ENCODE data around the gene PUM1.
A peak's percentile ranks its signal among the peaks of the same experiment; 100 is the strongest.

Gene PUM1

DNA sequence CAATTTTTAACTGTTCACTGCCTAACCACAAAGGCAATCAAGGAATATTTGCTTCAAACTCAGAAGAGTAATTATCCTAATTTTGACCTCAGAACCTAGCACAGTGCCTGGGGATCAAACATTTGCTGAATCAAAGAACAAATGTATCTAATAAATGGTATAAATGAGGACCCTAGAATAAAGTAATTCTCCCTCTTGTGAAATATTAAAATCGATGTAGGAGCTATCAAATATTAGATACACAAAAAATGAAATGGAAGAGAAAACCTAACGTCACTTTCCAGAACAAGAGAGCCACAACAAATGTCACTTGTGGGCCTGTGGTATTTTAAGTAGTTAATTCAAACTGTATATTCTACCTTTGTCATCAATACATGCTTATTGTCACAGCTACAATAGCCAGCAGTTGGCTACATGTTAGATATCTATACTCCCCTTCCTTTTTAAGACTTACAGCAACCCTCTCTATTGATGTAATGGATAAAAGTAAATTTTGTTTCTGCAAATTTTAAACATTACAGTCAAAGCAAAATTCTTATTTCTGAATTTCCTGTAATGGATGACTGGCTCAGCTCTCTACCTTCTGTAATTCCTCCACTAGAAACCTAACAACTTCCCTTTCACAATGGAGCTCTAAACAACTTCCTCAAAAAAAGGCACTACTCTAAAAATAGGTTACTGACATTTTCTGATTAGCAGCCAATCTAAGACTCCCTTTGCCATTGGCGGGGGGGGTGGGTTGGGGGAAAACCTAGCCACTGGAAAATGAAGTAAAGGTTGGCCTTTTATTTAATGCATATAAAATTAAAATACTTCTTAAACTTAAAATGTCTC is 37.6 kb downstream of the PUM1 start:
- DNase-seq (ENCODE audit: low read depth in 2 of 2): no peak

DNA sequence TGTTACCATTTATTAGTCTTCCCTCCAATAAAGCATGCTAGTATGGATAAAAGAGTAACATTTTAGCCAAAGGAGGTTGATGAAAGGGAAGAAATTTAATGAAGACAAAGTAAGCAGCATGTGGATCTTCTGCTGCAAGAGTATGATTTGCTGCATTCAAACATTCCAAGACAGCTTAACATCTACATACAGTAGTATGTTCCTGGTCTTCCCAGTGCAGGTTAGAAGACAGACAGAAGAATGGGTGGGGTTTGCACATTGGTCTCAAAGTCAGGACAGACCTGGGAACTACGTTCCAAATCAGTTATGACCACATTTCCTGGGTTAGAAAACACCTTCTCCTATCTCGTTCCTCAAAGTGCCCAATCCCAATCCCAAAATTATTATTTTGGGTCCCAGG is 43.3 kb downstream of the PUM1 start:
- no peak for DNase-seq (ENCODE audit: low read depth in 2 of 2)

DNA sequence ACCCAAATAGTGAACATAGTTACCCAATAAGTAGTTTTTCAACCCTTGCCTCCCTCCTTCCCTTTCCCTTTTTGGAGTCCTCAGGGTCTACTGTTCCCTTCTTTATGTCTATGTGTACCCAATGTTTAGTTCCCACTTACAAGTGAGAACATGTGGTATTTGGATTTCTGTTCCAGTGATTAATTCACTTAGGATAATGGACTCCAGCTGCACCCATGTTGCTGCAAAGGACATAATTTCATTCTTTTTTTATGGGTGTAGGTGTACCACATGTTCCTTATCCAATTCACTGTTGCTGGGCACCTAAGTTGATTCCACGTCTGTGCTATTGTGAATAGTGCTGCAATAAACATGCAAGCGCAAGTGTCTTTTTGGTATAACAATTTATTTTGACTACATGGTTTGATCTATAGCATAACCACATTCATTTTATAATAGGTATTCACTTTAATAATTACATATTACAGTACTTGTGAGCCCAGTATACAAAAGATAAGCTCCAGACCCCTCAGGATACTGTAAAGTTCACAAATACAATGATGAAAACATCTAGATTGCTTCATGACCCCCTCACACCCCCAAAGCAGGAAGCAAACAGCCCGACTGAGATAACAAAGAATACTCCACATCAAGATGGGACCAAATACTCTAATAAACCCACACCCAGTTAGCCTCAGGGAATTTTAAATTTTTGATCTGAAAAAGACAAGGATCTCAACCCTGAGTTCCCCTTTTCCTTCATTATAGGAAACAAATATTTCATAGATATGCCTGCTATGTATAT is 45.3 kb downstream of the PUM1 start:
- no peak for DNase-seq (ENCODE audit: low read depth in 2 of 2)

DNA sequence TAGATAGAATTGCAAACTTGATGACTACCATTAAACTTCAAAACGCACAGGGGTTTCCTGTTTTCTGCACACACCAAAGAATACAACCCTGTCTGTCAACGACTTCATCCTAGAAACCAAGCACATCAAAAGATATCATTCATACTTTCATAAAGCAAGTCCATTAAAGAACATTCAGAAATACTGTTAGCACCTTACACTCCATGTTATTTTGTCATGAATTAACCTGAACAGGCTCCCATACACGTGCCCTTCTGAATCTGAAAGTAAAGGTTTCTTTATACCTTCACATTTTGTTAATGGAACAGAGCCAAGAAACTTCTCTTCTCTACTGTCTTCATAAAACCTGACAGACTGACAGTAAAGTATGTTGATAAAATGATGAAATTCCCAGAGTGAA is 46.1 kb downstream of the PUM1 start:
- no peak for DNase-seq (ENCODE audit: low read depth in 2 of 2)

DNA sequence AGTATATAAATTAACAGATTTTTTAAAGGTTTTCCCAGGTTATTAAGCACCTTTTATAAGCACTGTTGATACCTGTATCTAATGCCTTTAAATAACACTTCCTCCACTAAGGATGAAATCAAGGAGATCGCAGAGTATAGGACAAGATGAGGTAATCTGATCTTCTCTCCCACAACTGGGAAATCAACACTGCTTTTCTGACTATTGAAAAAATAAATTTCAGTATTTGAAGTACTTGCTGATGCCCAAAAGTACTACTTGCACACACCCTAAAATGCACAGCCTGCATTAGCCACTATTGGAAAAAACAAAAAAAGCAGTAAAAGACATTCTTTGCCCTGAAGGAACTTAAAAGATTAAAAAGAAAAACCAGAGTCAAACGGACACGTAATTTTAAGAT is 48.6 kb downstream of the PUM1 start:
- no peak for DNase-seq (ENCODE audit: low read depth in 2 of 2)

DNA sequence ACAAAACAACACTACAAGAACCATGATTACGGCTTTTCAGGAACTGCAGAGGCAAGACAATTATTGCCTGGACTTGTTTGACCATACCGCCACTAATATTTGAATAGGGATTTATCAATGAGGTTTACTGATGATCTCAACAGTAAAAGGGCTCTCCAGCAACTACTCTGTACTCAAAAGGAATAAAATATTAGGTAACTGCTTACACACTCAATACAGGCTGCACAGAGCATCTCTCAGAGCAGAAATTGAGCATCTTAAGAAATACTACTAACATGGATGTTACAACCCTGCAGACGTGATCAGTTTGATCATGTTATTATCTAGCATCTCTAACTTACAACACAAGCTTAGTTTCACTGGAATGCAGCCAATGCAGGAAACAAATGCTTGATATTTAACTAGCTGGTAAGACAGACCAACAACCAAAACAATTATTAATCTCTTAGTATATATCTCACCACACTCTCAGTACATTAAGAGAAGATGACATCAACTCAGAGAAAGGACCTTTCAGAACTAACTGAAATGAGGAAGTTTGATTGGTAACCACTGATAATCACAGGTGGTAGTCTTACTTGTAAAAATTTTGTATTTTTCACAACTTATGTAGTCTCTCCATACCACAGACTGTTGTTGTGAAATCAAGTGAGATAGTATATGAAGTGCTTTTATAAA is 52.2 kb downstream of the PUM1 start:
- no peak for DNase-seq (ENCODE audit: low read depth in 2 of 2)

DNA sequence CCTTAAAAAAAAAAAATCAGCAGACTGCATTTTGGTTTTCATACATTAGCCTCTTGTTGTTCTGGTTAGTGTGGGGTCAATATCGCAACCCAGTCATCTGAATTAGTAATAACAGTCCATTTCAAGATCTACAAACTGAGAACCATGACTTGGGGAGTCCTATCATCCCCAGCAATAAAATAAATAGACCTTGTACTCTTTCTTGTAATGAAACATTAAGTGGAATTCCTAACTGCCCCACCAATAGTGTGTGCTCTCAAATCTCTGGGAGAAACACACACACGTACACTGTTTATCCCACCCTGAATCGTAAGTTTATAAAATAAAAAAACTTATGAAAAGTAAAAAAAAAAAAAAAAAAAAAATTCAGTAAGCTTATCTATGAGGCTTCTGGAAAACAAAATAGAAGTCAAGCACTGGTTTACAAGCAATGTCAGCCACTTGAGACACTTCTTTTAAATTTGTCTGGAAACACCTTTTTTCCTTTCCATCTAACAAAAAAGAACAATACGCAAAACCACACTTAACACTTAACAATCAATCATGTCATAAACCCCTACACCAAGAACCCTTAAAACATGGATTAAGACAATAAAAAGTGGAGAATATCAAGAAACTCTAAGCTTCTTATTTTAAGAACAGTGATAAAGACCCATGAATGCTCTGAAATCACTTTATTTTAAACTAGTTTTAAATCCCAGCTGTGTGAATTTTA is 53.1 kb downstream of the PUM1 start:
- no peak for DNase-seq (ENCODE audit: low read depth in 2 of 2)

DNA sequence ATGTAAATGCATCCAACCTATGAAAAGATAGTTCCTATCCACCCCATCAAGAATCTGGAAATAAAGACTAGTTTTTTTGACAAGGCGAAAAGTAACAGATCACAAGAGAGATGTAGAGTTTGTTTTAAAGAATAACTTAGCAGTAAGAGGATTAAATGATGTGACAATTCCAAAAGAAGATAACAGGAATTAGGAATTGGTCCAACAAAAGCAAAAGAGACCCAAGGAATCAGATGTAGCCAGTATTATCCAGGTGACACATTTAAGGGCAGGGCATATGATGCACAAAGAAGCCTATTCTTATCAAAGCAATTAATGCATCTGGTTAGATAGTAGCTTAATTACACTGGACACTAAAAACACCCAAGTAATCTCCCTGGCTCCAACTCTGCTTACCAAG is 53.8 kb downstream of the PUM1 start:
- no peak for DNase-seq (ENCODE audit: low read depth in 2 of 2)

DNA sequence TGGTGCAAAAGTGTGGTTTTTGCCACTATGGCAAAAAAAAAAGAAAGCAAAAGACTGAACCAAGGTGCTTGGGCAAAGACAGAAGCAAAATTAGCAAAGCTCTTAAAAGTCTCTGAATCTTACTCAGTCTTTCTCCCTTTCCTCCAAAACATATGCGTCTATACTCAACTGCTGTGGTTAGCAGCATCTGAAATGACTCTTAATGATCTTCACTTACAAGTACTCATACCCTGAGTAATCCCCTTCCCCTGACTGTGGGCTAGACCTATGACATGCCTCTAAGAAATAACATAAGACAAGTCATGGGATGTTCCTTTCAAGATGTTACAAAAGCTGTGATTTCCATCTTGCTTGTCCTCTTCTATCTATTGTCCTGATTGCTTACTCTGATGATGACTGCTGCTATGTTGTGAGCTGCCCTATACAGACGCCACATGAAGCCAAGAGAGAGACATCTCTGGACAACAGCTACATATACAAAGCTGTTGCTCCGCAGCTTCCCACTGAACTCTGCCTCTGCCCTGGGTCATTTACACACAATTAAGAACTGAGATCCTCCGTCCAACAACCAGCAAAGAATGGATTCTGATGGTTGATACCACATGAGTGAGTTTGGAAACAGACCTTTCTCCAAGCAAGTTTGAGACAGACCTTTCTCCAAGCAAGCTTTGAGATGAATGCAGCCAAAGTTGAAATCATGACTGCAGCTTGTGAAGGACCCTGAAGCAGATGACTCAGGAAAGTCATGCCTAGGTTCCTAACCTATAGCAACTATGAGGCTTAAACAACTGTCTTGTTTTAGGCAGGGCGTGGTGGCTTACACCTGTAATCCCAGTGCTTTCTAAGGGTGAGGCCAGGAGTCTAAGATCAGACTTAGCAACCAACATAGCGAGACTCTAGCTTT is 55.2 kb downstream of the PUM1 start:
- DNase-seq (ENCODE audit: low read depth in 2 of 2): peak; percentile 28 to 36

DNA sequence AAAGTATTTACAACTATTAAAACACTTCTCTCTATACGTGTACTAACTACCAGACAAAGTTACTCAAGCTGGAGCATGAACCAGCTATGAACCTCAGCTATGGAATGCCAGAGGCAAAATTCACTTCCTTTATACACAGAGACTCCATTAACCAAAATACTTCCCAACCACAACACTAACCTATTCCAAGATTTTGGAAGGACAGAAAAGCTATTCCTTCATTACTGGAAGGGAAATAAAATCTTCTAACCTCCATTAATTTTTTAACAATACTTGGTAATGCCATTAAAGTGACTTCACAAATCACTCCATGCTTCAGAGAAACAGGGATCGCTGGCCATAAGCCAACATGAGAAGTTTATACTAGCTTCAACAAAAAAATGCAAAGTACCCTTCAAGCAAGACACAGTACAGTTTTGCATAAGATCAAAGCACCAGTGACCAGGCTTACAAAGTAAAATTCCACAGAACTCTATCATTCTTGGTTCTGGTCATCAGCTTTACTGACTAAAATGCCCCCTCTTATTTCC is 58.0 kb downstream of the PUM1 start:
- peak; percentile 76 to 78 for DNase-seq (ENCODE audit: low read depth in 2 of 2)

DNA sequence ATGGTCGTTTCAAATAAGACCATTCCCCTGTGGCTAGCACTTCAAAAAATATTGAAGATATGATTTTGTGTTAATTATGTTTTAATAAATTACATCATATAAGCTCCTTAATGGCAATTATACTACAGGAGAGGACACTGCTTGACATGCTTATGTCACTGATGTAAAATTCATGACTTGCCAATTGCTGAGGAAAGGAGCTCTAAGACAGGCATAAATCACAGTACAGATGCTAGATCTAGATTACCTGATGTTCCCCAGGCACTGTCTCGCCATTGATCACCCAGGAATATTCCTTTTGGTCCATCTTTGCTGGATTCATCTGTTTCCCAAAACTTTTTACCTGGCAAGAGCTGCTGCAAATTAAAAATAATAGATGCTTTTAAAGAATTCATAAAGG is 58.8 kb downstream of the PUM1 start:
- DNase-seq (ENCODE audit: low read depth in 2 of 2): no peak

DNA sequence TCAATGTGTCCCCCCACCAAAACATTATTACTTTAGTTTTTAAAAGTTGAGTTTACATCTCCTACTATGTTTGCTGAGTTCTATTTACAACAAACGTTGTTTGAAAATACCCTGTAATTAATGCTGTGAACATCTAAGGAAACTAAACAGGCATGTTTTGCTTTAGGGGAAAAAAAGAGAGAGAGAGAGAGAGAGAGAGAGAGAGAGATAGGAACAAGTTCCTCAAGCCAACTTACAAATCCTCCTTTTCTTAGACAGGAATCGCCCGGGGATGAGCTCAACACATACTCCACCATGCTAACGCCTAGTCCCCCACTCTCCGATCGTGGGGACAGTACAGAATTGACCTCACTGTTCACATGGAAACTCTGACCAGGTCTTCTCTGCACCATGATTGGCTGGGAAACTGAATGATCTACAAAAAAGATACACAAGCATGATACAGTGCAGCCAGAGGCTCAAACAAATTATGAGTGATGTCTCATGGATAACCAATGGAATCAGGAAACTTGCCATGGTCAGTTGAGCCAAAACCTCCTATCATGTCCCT is 59.8 kb downstream of the PUM1 start:
- no peak for DNase-seq (ENCODE audit: low read depth in 2 of 2)

DNA sequence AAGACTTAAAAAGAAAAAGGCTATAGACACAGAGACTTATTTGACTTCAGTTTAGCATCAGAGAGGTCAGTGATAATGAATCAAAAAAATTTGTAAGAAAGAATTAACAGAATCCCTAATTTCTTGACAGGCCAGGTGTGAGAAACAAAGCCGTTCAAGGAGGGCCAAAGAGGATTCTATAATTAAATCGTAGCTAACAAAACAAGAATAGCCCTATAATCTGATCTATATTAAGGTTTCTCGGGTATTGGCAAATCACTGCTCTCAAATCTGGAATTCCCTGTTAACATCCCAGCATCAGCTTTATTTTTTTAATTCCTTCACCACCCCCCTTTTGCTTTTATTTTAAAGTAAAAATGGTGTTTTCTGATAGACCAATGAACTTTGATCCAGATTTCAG is 60.3 kb downstream of the PUM1 start:
- DNase-seq (ENCODE audit: low read depth in 2 of 2): no peak

DNA sequence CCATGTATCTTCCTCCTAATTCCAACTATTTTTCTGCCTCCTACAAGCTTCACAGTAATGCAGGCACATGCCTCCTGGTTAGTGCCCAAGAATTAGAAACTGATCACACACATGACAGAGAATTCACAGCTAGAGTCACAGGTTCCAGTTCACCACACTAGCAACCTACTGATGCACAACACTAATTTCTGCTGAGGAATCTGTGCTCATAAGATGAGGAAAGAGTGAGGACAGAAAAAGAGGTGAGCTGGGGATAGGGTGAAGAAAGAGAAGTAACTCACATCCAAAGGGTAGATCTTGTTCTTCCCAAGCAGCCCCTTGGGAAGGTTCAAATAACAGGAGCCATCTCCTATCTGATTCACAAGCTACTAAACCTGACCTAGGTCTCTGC is 61.3 kb downstream of the PUM1 start:
- no peak for DNase-seq (ENCODE audit: low read depth in 2 of 2)

DNA sequence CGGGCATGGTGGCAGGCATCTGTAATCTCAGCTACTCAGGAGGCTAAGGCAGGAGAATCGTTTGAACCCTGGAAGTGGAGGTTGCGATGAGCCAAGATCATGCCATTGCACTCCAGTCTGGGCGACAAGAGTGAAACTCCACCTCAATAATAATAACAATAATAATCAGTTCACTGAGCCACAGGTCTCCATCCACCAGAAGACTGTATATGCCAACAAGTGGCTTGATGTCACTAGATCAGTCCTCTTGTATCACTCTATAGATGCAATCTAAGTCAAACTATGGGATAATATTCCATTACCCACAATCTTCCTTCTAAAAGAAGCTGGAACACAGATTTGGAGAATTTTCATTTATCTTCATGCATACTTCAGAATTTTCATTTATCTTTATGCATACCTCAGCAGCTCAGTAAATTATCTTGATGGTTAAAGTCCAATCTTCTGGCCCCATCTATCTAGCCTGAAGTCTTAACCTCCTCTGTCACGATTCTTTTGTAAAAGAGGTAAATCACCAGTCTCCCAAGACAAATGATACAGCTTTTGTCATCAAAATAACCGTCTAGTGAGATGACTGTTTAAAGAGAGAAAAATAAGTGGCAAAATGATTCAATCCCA is 61.8 kb downstream of the PUM1 start:
- DNase-seq (ENCODE audit: low read depth in 2 of 2): no peak

DNA sequence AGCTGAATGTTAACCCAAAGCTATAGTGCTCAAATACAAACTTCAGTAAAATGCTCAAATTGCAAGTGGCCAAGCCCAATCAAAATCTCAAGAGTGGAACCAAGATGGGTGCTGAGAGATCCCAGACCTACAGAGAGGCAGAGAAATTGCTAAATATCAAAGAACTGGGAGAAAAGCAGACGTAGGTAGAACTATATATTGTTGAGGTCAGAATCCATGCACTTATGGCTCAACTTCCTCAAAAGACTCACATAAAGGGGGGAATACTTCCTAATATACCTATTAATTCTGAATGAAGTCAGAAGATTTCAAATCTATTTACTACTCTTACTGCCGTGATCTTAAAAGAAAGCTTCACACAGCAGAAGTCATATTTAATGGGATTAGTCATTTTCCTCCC is 65.2 kb downstream of the PUM1 start:
- no peak for DNase-seq (ENCODE audit: low read depth in 2 of 2)

DNA sequence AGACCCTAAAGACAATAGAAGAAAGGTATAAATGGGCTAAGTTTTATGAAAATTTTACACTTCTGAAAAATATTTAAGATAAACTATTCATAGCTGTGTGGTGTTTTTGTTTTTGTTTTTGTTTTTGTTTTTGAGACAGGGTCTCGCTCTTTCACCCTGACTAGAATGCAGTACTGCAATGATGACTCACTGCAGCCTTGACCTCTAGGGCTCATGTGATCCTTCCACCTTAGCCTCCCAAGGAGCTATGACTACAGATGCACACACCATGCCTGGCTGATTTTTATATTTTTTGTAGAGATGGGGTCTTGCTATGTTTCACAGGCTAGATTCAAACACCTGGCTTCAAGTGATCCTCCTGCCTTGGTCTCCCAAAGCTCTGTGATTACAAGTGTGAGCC is 66.6 kb downstream of the PUM1 start:
- DNase-seq (ENCODE audit: low read depth in 2 of 2): no peak

DNA sequence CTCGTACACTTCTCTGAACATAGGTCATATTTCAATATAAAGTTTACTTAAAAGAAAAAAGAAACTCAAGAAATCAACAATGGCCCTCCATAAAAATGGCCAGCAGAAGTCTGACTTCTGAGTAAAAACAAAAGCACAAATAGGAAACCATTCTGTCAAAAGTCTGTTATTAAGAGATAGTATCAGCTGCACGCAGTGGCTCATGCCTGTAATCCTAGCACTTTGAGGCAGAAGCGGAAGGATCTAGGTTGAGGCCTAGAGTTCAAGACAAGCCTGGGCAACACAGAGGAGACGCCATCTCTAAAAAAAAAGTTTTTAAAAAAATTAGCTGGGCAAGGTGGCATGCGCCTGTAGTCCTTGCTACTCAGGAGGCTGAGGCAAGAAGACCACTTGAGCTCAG is 67.3 kb downstream of the PUM1 start:
- DNase-seq (ENCODE audit: low read depth in 2 of 2): no peak

DNA sequence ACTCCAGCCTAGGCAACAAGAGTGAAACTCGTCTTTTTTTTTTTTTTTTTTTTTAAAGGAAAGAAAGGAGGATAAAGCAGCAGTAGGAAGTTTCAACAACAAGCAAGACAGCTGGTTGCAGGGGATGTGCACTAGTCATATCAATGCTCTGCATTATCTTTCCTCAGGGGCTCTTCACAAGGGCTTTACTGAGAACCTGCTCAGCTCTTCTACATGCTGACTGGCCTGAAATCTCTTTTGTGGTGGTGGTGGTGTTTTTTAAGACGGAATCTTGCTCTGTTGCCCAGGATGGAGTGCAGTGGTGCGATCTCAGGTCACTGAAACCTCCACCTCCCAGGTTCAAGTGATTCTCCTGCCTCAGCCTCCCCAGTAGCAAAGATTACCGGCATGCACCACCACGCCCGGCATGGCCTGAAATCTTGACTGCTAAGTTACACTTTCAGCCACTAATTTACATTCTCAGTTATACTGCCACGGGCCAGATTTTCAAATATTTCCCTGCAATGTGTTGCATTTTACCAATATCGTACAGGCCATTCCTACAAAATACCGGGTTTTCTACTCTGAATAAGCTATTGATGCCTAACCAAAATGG is 68.0 kb downstream of the PUM1 start:
- no peak for DNase-seq (ENCODE audit: low read depth in 2 of 2)
